Activated CD4-positive, alpha-beta memory T cell treated with anti-CD3 and anti-CD28 coated beads, Interleukin-2, amount 10 ng/mL, durations not matched to agents 7 days and 5 days (primary cell): ENCODE results near the gene ASCC2. TPM values are rescaled to one million over a fixed set of nuclear protein-coding genes. Genes with fewer than 3 reads are reported as not detected.
"Not testable (repeated sequence)": the region's sequence is repeated elsewhere in the genome, so short reads cannot be mapped to it uniquely, and the experiment has no call there.

Source experiments
- CTCF ChIA-PET: fragments of 350-600 bp; sonication (Branson Sonifier 250); formaldehyde crosslinking; loops from one replicate; lab custom pipeline; 2021; ENCODE audit warnings: antibody characterized with exemption, inconsistent platforms; lab: Charles Lee
- POLR2A ChIA-PET: fragments of 350-600 bp; sonication (Branson Sonifier 250); formaldehyde crosslinking; loops from one replicate; lab custom pipeline; 2021; ENCODE audit warnings: antibody characterized with exemption; lab: Charles Lee
- DNase-seq: peaks from one replicate; pipeline ENCODE4 v3.0.0-alpha.2; 2020
- H3K27ac Mint-ChIP-seq: one replicate; pipeline ENCODE4 v1.8.0; 2021; ENCODE audit warnings: mild to moderate bottlenecking, mixed read lengths
- H3K27me3 Mint-ChIP-seq: one replicate; pipeline ENCODE4 v1.8.0; 2021; ENCODE audit warnings: mixed read lengths
- H3K36me3 Mint-ChIP-seq: one replicate; pipeline ENCODE4 v1.8.0; 2021; ENCODE audit warnings: low read depth, mixed read lengths
- H3K4me1 Mint-ChIP-seq: one replicate; pipeline ENCODE4 v1.8.0; 2021; ENCODE audit warnings: mixed read lengths
- H3K4me3 Mint-ChIP-seq: one replicate; pipeline ENCODE4 v1.8.0; 2021; ENCODE audit warnings: mild to moderate bottlenecking, mixed read lengths
- H3K9me3 Mint-ChIP-seq: one replicate; pipeline ENCODE4 v1.8.0; 2021; ENCODE audit warnings: mixed read lengths
- total RNA-seq, 2 experiments: library from RNA; stranded (reverse); gene quantifications; one replicate each; pipeline ENCODE4 v1.2.3, GENCODE V29; 2021

The ASCC2 gene
- total RNA-seq, 2 experiments from 2014 or later, result 76.5 to 81.0 TPM

- H3K36me3 Mint-ChIP-seq, result peaks cover 2% of the 10 kb centered on the region
- ChIA-PET CTCF (interaction anchor here (1.6 kb wide), 1 partner anchor 10 kb away, joined by 3 read pairs; the partner anchor contains the start of gene ZMAT5), POLR2A (interaction anchor here (0.8 kb wide), 1 partner anchor 10 kb away, joined by 3 read pairs; no protein-coding TSS in a partner anchor)
- no peak overlapping the region for H3K27ac Mint-ChIP-seq
- no peaks in the 10 kb centered on the region for H3K9me3 Mint-ChIP-seq
- no peak for DNase-seq
- H3K4me3 Mint-ChIP-seq, result no peak overlapping the region
- no peaks in the 10 kb centered on the region for H3K27me3 Mint-ChIP-seq
- H3K4me1 Mint-ChIP-seq, result peaks cover 13% of the 10 kb centered on the region
These were observed 82.2 kb downstream of the ASCC2 start for GRCh38 chr22:29755889-29756288.

- CTCF ChIA-PET, H3K27ac Mint-ChIP-seq, POLR2A ChIA-PET, H3K27me3 Mint-ChIP-seq, DNase-seq, H3K4me3 Mint-ChIP-seq, H3K36me3 Mint-ChIP-seq, H3K9me3 Mint-ChIP-seq: not testable (repeated sequence)
- H3K4me1 Mint-ChIP-seq, result peaks cover 22% of the 10 kb centered on the region
These were observed 83.2 kb downstream of the ASCC2 start for GRCh38 chr22:29754658-29755395.

- DNase-seq, result no peak
- Mint-ChIP-seq H3K27ac (no peak overlapping the region), H3K4me1 (peaks cover 24% of the 10 kb centered on the region), H3K4me3 (no peak overlapping the region), H3K27me3 (no peaks in the 10 kb centered on the region), H3K9me3 (no peaks in the 10 kb centered on the region), H3K36me3 (peaks cover 3% of the 10 kb centered on the region)
- CTCF ChIA-PET, result no interaction called here
- POLR2A ChIA-PET, result no interaction called here
These were observed 84.0 kb downstream of the ASCC2 start for GRCh38 chr22:29753808-29754657.

DNA sequence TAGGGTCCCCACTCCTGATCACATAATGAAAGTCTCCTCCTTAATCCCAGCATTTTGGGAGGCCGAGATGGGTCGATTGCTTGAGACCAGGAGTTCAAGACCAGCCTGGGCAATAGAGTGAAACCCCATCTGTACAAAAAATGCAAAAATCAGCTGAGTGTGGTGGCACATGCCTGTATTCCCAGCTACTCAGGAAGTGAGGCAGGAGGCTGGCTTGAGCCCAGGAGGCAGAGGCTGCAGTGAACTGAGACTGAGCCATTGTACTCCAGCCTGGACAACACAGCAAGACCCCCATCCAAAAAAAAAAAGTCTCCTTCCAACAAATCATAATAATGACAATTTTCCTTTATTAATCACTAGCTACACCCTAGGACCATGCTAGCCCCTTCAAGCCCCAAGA lies 86.4 kb downstream of the ASCC2 start:
- ChIA-PET CTCF (interaction anchor here (1.0 to 1.3 kb wide), 2 partner anchors 116 to 337 kb away, joined by 3 to 4 read pairs; no protein-coding TSS in a partner anchor), POLR2A (interaction anchor here (1.1 to 2.8 kb wide), 2 partner anchors 9 to 15 kb away, joined by 3 to 20 read pairs; partner anchors contain the start of genes UQCR10 and ZMAT5)
- H3K27me3 Mint-ChIP-seq, result no peaks in the 10 kb centered on the region
- DNase-seq, result no peak
- no peaks in the 10 kb centered on the region for H3K9me3 Mint-ChIP-seq
- peak overlapping the region; percentile 56 for H3K27ac Mint-ChIP-seq
- H3K36me3 Mint-ChIP-seq, result peaks cover 5% of the 10 kb centered on the region
- H3K4me3 Mint-ChIP-seq, result no peak overlapping the region
- peaks cover 24% of the 10 kb centered on the region for H3K4me1 Mint-ChIP-seq

- peaks cover 24% of the 10 kb centered on the region for H3K4me1 Mint-ChIP-seq
- H3K27ac Mint-ChIP-seq, result peak overlapping the region; percentile 81
- CTCF ChIA-PET, result interaction anchor here (1.0 to 1.3 kb wide), 2 partner anchors 115 to 338 kb away, joined by 3 to 4 read pairs; no protein-coding TSS in a partner anchor
- H3K27me3 Mint-ChIP-seq, result no peaks in the 10 kb centered on the region
- POLR2A ChIA-PET, result interaction anchor here (1.0 to 2.8 kb wide), 3 partner anchors 8 to 16 kb away, joined by 3 to 20 read pairs (median 3); partner anchors contain the start of genes UQCR10 and ZMAT5
- H3K4me3 Mint-ChIP-seq, result no peak overlapping the region
- H3K36me3 Mint-ChIP-seq, result peaks cover 8% of the 10 kb centered on the region
- DNase-seq, result peak; percentile 58
- no peaks in the 10 kb centered on the region for H3K9me3 Mint-ChIP-seq
These were observed 87.2 kb downstream of the ASCC2 start for GRCh38 chr22:29750559-29751538.

GRCh38 chr22:29750029-29750428 lies 88.0 kb downstream of the ASCC2 start:
- Mint-ChIP-seq H3K27ac (peak overlapping the region; percentile 22), H3K4me3 (no peak overlapping the region), H3K4me1 (peaks cover 24% of the 10 kb centered on the region), H3K36me3 (peaks cover 11% of the 10 kb centered on the region), H3K27me3 (no peaks in the 10 kb centered on the region), H3K9me3 (no peaks in the 10 kb centered on the region)
- ChIA-PET POLR2A (interaction anchor here (1.0 to 2.8 kb wide), 2 partner anchors 9 to 17 kb away, joined by 3 to 20 read pairs; partner anchors contain the start of genes UQCR10 and ZMAT5), CTCF (no interaction called here)
- no peak for DNase-seq

- Mint-ChIP-seq H3K4me1 (peaks cover 24% of the 10 kb centered on the region), H3K9me3 (no peaks in the 10 kb centered on the region), H3K27ac (no peak overlapping the region), H3K27me3 (no peaks in the 10 kb centered on the region), H3K4me3 (no peak overlapping the region), H3K36me3 (peaks cover 11% of the 10 kb centered on the region)
- ChIA-PET CTCF (no interaction called here), POLR2A (no interaction called here)
- DNase-seq, result no peak
These were observed 89.7 kb downstream of the ASCC2 start for GRCh38 chr22:29748248-29748893.

DNA sequence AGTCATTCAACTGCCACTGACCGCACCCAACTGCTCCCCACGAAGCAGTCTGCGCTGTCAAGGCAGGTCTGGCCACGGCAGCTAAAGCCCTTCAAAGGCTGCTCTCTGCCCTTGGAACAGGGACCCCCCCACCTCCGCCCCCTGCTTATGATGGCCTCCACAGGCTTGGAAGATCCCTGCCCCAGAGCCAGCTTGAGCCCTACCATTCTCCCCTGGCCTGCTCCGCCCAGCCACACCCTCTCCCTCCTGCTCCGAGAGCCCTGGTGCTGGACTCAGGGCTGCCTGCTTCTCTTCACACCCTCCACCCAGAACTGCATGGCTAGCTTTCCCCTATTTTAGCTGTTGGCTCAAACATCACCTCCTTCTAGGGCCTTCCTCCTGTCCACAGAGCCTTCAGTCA lies 90.2 kb downstream of the ASCC2 start:
- no peaks in the 10 kb centered on the region for H3K9me3 Mint-ChIP-seq
- peaks cover 24% of the 10 kb centered on the region for H3K4me1 Mint-ChIP-seq
- H3K4me3 Mint-ChIP-seq, result no peak overlapping the region
- H3K27me3 Mint-ChIP-seq, result no peaks in the 10 kb centered on the region
- POLR2A ChIA-PET, result no interaction called here
- H3K27ac Mint-ChIP-seq, result no peak overlapping the region
- DNase-seq, result no peak
- H3K36me3 Mint-ChIP-seq, result peaks cover 11% of the 10 kb centered on the region
- CTCF ChIA-PET, result no interaction called here

GRCh38 chr22:29744902-29745301 lies 93.2 kb downstream of the ASCC2 start:
- Mint-ChIP-seq H3K27ac (no peak overlapping the region), H3K27me3 (no peaks in the 10 kb centered on the region), H3K36me3 (peaks cover 8% of the 10 kb centered on the region), H3K9me3 (no peaks in the 10 kb centered on the region), H3K4me1 (peaks cover 3% of the 10 kb centered on the region), H3K4me3 (no peak overlapping the region)
- no peak for DNase-seq
- CTCF ChIA-PET, result no interaction called here
- POLR2A ChIA-PET, result interaction anchor here (2.2 kb wide), 1 partner anchor 22 kb away, joined by 5 read pairs; the partner anchor contains the start of genes UQCR10 and ZMAT5

DNA sequence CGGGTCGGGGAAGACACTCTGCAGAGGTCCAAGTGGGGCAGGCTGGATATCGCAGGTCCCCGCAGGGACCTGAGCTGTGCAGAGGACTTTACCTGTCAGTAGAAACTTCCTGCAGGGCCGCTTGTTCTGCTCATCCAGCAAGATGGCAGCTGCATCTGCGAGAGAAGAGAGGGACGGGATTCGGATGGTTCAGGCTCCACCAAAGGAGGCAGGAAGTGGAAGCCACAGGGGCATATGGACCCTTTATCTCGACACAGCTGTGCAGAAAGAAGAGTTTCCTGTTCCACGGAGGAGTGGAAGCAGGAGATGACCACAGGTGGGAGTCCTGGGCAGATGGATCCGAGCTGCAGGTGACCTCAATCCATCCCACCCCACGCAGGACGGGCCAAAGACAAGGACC lies 95.7 kb downstream of the ASCC2 start:
- ChIA-PET POLR2A (interaction anchor here (0.9 to 1.1 kb wide), 3 partner anchors 9 to 24 kb away, joined by 3 read pairs; partner anchors contain the start of gene ZMAT5), CTCF (no interaction called here)
- no peak for DNase-seq
- no peak overlapping the region for H3K4me3 Mint-ChIP-seq
- H3K9me3 Mint-ChIP-seq, result no peaks in the 10 kb centered on the region
- H3K4me1 Mint-ChIP-seq, result no peaks in the 10 kb centered on the region
- no peak overlapping the region for H3K27ac Mint-ChIP-seq
- H3K36me3 Mint-ChIP-seq, result peaks cover 8% of the 10 kb centered on the region
- H3K27me3 Mint-ChIP-seq, result no peaks in the 10 kb centered on the region

DNA sequence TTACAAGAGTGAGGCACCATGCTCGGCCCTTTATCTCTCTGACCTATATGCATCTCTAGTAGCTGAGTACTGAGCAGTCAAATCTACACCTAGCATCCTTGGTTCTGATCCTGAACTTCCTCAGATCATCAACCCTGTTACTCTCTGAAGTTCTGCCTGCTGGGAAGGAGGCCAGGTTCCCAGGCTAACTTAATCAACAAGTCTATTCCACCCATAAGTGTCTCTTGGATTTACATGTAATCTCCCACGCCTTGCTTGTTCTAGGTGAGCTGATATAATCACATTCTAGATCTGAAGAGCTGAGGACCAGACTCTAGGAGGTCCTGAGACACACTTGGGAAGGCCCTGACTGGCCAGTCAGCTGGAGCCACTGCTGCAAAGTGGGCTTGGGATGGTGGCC lies 96.1 kb downstream of the ASCC2 start:
- Mint-ChIP-seq H3K9me3 (no peaks in the 10 kb centered on the region), H3K27me3 (no peaks in the 10 kb centered on the region), H3K4me1 (no peaks in the 10 kb centered on the region), H3K36me3 (peaks cover 8% of the 10 kb centered on the region), H3K4me3 (no peak overlapping the region), H3K27ac (no peak overlapping the region)
- POLR2A ChIA-PET, result interaction anchor here (0.9 to 1.1 kb wide), 3 partner anchors 9 to 25 kb away, joined by 3 read pairs; partner anchors contain the start of gene ZMAT5
- DNase-seq, result no peak
- CTCF ChIA-PET, result no interaction called here
